ENCODE results near the gene GNAL.
"Not testable (repeated sequence)": the region's sequence is repeated elsewhere in the genome, so short reads cannot be mapped to it uniquely, and the experiment has no call there.

GNAL gene

DNA sequence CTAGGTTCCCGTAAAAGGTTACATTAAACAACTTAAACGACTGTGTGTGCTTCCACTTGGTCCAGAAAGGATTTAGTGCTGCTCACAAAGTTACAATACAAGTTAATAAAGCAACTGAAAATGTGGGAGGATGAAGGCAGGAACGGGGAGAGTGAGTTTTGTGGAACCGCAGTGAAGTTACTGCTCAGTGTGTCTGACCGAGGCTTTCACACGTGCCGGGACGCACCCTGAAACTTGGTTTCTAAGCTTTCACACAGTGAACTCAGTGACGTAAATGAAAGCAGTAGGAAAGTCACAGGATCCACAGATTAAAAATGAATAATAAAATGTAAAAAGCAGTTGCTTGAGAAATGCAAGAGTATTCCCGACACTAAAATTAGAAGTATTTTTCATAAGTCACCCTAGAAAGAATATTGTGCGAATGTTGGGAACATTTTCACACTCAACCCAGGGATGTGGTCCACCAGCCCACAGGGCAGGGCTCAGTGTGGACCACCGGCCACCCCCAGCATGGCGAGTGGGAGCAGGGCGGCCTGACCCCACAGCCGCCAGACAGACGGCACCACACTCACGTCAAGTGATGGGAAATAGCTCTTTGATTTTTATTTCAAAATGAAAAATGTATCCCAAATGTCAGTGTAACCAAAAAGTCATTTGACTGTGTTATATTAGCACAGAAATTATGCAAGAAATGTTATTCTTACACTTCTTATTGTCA is 129.6 kb downstream of the GNAL start:
- DNase-seq: peak; percentile 7

- DNase-seq: no peak
Observed at GRCh38 chr18:11819938-11820337, 130.9 kb downstream of the GNAL start.

GRCh38 chr18:11820697-11821096 is 131.6 kb downstream of the GNAL start:
- no peak for DNase-seq

- no peak for DNase-seq
Observed at GRCh38 chr18:11821208-11821607, 132.1 kb downstream of the GNAL start.

- no peak for DNase-seq
Observed at GRCh38 chr18:11821643-11822237, 132.7 kb downstream of the GNAL start.

- no peak for DNase-seq
Observed at GRCh38 chr18:11823545-11823944, 134.5 kb downstream of the GNAL start.

- no peak for DNase-seq
Observed at GRCh38 chr18:11826836-11827235, 137.8 kb downstream of the GNAL start.

DNA sequence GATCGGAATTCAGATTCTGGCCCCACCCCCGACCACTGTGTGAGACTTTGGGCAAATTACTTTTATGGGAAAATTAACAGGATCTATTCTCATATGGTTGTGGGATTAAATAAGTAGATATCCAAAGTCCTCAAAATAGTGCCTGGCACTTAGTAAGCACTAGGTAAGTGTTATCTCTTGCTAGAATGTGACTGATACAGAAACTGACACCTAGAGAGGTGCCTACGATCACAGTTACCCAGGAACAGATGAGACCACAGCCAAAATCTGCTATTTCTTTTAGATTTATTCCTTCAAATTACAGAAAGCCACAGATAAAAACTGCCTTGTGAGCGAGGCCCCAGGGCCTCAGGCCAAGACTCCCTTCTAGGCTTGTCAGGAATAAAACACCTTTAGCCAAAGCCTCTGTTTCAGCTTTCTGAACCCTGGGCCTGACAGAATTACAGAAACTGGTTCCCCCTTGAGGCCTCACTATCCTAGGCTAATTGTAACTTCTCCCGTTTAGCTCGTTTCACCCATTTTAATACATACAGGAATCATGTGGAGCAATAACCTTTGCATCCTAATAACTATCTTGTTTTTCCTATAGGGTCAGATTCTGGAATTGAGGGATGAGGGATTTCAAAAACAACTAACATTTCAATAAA is 139.8 kb downstream of the GNAL start:
- DNase-seq: no peak

GRCh38 chr18:11830585-11830984 is 141.5 kb downstream of the GNAL start:
- DNase-seq: no peak

- no peak for DNase-seq
Observed at GRCh38 chr18:11831921-11832320, 142.9 kb downstream of the GNAL start.

DNA sequence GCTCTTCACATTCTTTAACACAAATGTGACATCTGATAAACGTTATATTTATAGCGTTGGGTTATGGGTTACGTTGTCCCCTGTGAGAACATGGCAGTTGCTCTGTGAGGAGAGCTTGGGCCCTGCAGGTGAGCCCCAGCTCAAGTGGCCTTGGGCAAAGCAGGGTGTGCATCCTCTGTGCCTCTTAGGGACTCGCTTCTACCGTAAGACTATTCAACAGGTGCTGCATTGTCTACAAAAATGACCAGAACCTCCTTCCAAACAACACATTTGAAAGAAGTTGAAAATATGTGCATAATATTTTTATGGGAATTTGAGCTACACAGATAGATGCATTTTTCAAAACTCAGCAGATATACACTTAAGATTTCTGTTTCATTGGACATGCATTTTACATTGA is 145.7 kb downstream of the GNAL start:
- no peak for DNase-seq

GRCh38 chr18:11839556-11839955 is 150.5 kb downstream of the GNAL start:
- DNase-seq: no peak

DNA sequence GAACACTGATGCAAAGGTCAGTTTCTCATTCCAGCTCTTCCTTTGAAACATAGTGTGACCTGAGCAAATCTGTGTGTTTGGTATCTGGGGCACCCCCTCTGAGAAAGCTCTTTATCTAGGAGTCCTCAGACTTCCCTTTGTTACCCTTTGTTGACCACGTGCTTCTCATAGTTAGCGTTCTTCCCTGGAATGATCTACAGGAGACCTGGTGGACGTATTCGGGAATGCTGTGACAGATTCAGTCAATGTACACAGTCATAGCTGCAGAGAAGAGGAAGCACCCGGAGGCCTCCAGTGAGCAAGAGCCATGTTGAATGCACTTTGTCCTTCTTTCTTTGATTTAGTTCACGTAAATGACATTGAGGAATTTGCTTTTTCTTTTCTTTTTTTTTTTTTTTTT is 151.4 kb downstream of the GNAL start:
- no peak for DNase-seq

DNA sequence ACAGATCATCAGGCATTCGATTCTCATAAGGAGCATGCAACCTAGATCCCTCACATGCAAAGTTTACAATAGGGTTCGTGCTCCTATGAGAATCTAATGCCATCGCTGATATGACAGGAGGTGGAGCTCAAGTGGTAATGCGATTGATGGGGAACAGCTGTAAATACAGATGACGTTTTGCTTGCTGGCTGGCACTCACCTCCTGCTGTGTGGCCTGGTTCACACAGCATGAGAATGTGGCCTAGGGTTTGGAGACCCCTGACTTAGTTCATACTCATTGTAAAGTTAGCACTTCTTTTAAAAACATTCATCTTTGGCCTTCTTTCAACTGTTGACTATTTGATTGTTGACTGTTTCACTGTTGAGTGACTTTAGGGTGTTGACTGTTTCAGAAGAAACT is 153.5 kb downstream of the GNAL start:
- DNase-seq: no peak

DNA sequence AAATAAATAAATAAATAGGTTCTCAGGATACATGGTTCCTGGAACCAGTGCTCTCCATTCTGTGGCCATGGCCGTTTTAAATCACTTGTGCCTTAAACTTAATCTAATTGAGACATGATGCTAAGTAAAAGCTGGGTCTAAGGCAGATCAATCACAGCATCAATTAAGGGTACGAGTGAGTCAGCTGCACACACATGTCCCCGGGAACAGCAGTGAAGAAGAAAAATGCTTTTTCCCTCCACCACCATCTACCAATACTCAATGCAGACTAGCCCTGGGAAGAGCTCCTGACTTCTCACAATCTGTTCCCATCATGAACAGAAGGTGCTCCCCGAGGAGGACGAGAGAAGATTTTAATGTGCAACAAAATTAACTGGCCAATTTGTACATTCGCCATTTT is 155.4 kb downstream of the GNAL start:
- no peak for DNase-seq

DNA sequence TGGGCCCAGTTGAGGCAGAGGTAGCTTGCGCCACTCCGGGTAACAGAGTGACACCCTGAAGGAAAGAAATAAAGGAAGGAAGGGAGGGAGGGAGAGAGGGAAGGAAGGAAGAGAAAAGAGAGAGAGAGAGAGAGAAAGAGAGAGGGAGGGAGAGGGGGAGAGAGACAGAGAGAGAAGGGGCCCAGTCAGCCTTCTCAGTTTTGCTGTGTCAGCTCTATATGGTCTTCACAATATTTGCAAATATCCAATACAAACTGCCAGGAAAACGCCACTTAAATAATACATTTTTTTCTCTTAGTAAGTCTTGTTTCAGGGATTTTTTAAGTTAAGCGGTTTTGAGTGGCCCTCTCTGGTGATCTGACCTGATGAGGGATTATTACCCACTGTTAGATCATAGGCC is 156.6 kb downstream of the GNAL start:
- no peak for DNase-seq

DNA sequence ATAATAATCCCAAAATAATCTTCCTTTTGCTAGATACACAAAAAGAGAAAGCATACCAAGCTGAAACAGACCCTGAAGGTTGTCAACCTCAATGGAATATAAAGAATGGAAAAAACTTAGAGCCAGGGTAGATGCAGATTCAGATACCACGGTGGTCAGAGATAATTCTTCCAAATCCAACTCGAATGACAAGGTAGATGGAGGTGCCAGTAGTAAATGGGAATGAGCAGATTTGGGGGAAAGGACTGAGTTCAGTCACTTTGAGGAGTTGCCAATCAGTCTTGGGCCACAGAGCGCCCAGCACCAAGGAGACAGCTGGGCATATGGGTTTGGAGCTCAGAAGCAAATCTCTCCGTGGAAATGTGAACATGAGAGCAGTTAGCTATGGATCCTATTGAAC is 158.7 kb downstream of the GNAL start:
- DNase-seq: no peak

DNA sequence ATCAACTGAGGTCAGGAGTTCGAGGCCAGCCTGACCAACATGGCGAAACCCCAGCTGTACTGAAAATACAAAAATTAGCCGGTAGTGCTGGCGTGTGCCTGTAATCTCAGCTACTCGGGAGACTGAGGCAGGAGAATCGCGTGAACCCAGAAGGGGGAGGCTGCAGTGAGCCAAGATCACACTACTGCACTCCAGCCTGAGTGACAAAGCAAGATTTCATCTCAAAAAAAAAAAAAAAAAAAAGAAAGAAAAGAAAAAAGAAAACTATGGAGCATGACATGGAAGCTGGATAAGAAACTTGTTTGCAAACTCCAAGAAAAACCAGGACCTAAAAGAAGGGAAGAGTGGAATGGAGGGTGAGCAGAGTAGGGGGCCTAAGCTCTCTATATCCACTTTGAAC is 160.2 kb downstream of the GNAL start:
- no peak for DNase-seq

- peak; percentile 67 for DNase-seq
Observed at GRCh38 chr18:11849841-11850634, 161.0 kb downstream of the GNAL start.

- peak; percentile 72 for DNase-seq
Observed at GRCh38 chr18:11850821-11851145, 161.7 kb downstream of the GNAL start.

DNA sequence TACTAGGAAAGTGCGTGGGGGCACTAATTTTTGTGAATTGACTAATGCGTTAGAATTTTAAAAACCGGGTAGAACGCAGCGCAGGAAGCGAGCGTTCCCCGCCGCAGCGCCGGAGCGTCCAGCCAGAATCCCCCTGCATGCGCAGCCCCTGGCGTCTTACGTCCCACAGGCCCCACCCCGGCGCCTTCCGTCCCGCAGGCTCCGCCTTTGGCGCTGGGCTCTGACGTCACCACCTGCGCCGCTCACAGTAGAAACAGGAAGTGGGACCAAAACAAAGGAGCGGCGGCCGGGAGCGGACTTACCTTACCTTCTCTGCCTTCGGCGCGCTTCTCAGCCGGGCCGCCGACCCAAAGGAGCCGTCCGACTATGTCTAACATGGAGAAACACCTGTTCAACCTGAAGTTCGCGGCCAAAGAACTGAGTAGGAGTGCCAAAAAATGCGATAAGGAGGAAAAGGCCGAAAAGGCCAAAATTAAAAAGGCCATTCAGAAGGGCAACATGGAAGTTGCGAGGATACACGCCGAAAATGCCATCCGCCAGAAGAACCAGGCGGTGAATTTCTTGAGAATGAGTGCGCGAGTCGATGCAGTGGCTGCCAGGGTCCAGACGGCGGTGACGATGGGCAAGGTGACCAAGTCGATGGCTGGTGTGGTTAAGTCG is 162.2 kb downstream of the GNAL start, which contains the start of gene CHMP1B:
Gene CHMP1B, plus strand, starts transcription at position 268 of the 660 bp plus-strand sequence. Its CDS starts 99 bp downstream, at position 367.
- peak; percentile 96 for DNase-seq

DNA sequence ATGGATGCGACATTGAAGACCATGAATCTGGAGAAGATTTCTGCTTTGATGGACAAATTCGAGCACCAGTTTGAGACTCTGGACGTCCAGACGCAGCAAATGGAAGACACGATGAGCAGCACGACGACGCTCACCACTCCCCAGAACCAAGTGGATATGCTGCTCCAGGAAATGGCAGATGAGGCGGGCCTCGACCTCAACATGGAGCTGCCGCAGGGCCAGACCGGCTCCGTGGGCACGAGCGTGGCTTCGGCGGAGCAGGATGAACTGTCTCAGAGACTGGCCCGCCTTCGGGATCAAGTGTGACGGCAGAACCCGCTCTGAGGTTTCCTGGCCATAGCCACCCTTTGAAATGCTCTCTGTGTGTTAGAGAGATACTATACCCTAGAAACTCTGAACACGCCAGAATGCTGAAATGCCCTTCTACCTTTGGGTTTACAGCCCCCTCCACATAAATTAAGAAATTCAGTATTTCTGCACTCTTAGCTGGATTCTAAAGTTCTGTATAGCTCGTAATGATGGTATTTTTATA is 162.8 kb downstream of the GNAL start:
- DNase-seq: peak; percentile 59

DNA sequence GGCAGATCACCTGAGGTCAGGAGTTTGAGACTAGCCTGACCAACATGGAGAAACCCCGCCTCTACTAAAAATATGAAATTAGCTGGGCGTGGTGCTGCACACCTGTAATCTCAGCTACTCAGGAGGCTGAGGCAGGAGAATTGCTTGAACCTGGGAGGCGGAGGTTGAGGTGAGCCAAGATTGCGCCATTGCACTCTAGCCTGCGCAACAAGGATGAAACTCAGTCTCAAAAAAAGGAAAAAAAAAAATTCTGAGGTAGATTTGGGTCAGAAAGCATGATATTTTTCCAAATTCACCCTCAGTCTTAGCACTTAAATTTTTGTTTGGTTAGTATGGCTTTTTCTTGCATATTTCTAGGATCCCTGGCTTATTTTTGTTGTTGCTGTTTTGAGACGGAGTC is 165.5 kb downstream of the GNAL start:
- DNase-seq: not testable (repeated sequence)
